ENCODE data around the gene TAF11.

- TF ChIP-seq CTCF (conservative IDR thresholded peaks at IDR 0.05; ENCODE audit: low read length) = no peak
- TF ChIP-seq EZH2phosphoT487 (IDR thresholded peaks at IDR 0.05; ENCODE audit: borderline replicate concordance) = no peak
Observed at GRCh38 chr6:34919651-34920050, 31.8 kb upstream of the TAF11 start.
